Measurements from ENCODE around the gene ZNF778.
"Not testable (repeated sequence)": the region's sequence is repeated elsewhere in the genome, so short reads cannot be mapped to it uniquely, and the experiment has no call there.

Gene ZNF778

DNA sequence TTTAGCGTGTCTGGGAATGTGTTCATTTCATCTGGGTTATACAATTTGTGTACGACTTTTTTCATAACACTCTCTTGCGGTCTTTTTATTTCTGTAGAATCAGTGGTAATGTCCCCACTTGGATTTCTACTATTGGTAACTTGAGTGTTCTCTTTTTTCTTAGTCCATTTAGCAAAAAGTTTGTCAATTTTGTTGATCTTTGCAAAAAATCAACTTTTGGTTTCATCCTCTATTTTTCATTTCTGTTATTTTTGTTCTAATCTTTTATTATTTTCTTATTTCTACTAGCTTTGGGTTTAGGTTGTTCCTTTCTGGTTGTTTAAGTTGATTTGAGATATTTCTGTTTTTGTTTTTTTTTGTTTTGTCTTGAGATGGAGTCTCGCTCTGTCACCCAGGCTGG lies 9.5 kb upstream of the ZNF778 start:
- no peak for DNase-seq (ENCODE audit: low read depth)

DNA sequence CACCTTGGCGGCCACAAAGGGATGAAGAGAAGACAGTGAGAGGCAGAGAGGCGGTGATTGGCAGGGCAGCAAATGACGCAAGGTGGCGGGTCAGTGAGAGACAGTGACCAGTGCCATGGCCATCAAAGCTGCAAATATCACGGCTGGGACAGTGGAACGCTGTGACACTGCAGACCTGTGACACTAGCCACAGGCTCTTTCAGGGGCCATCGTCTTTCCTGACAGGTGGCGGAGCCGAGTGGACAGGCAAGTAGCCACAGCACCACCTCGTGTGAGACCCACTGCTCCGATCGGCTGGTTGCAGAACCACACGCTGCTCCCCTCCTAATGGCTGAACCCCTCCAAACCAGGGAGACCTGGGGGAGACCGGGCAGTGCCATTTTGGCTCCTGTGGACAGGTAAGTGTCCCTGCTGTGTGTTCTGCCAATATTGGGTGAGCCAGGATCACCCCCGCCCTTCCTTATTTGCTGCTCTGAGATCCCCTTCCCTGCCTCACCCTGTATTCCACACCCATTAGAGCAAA lies 7.9 kb upstream of the ZNF778 start:
- no peak overlapping the region for H3K4me3 ChIP-seq (ENCODE audit: low read depth, low read length)
- no peak for DNase-seq (ENCODE audit: low read depth)

More for the DNA sequence above, 9.5 kb upstream of the ZNF778 start:
- H3K4me3 ChIP-seq (ENCODE audit: low read depth, low read length), result no peak overlapping the region

DNA sequence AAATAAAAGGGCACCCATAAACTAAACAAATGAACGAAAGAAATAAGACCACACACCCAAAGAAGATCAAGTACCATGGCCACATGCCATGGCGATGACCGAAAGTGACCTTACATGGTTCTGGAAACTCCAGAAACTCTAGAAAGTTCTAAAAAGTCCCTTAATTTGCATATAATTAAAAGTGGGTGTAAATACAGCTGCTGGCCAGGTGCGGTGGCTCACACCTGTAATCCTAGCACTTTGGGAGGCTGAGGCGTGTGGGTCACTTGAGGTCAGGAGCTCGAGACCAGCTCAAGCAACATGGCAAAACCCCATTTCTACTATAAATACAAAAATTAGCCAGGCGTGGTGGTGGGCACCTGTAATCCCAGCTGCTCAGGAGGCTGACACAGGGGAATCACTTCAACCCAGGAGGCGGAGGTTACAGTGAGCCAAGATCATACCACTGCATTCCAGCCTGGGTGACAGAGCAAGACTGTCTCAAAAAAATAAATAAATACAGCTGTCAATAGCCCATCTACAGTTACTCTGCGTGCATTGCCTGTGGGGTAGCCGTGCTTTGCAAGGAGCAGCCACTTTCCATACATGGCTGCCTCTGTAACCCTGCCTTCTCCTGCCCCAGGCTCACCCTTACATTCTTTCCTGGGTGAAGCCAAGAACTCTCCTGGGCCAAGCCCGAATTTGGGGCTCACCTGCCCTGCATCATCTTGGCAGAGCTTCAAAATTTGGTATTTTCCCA lies 7.2 kb upstream of the ZNF778 start:
- H3K4me3 ChIP-seq (ENCODE audit: low read depth, low read length), result no peak overlapping the region
- DNase-seq (ENCODE audit: low read depth), result no peak

DNA sequence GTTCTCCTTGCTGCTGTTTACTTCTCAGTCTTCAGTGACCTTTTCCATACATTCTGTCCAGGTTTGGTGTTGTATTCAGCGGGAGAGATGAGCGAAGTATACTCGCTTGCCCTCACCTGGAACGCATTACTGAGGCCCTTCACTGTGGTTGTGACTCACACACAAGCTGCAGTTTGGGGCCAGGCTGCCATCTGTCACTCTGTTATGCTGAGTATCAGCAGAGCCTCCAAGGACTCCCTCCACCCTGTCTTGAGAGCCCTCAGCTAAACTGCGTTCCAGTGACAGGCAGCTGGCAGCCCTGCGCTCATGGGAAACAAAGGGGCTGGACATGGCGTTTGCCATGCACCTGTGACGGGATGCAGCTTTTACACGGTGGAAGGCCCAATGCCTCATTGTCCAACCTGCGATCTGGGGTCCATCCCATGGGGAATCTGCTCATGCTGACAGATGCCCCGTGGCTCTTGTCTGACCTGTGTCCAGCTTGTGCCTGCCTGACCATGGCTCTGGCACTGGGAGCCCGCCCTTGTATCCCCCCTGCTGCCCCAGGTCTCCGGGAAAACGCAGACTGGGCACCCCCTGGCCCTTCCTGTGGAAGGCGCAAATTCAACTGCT lies 6.5 kb upstream of the ZNF778 start:
- H3K4me3 ChIP-seq (ENCODE audit: low read depth, low read length), result no peak overlapping the region
- DNase-seq (ENCODE audit: low read depth), result no peak

DNA sequence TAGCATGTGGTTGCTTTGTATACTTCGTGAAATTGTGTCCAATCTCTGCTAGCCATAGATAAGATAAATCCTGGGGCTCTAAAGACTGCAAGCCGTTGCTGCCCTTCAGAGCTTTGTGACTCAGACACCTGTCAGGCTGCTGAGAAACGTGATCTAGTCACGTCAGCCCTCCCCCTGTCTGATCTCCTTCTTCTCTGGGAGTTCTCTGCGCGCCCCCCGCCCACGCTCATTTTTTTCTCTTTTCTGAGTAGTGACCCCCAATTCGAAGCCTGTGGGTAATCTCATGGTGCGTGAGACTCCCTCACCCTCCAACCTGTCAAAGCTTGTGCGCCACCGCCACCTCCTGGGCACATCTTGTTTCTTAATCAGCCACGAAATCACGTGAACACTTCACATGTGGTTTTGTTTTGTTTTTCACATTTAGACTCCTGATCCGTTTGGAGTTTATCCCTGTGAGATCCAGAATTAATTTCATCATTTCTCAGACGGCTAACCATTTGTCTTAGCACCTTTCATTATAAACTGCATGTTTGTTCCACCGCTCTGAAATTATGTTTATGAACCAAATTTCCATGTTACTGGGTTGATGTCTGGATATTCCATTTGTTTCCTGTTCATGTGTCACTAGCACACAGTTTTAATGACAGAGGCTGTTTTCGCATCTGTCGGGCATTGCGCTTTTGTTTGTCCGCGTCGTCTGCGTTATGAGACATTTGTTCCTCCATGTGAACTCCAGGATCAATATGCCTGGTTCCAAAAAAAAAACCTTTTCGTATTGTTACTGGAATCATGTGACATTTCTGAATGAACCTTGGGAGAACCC lies 977 bp upstream of the ZNF778 start:
- H3K4me3 ChIP-seq (ENCODE audit: low read depth, low read length), result peak overlapping the region; percentile 97

DNA sequence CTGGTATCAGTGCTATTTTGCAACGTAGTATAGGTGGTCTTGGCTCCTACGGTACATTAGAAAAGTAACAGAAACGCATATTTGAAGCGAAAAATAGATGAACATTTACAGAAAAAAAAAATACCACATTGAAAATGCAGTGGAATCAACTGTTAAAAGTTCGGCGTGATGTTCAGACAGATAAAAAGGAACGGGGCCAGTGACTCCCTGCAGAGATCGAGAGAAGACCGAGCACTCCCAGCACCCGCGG lies 440 bp upstream of the ZNF778 start:
- peak overlapping the region; percentile 97 for H3K4me3 ChIP-seq (ENCODE audit: low read depth, low read length)
- no peak for DNase-seq (ENCODE audit: low read depth)

More for the DNA sequence above, 977 bp upstream of the ZNF778 start:
- DNase-seq (ENCODE audit: low read depth), result no peak

DNA sequence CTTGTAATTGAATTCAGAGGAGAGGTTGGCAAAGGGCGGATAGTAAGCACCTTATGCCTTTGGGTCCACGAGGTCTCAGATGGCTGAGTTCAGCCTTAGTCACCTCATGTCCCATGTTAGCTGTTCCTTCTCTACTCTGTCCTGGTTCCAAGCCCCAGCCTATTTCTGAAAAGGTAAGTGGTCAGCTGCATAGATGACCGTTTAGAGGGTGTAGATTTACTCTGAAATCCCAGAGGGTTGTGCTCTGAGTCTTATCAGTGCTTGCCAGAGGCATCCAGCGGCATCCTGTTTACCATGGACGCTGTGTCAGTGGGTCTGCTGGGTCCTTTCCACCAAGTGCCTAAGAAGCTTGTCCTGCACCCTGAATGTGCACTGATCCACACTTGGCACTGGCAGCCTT lies 1.9 kb downstream of the ZNF778 start:
- no peak for DNase-seq (ENCODE audit: low read depth)
- H3K4me3 ChIP-seq (ENCODE audit: low read depth, low read length), result no peak overlapping the region

GRCh38 chr16:89221604-89222003 lies 4.1 kb downstream of the ZNF778 start:
- no peak for DNase-seq (ENCODE audit: low read depth)
- no peak overlapping the region for H3K4me3 ChIP-seq (ENCODE audit: low read depth, low read length)

DNA sequence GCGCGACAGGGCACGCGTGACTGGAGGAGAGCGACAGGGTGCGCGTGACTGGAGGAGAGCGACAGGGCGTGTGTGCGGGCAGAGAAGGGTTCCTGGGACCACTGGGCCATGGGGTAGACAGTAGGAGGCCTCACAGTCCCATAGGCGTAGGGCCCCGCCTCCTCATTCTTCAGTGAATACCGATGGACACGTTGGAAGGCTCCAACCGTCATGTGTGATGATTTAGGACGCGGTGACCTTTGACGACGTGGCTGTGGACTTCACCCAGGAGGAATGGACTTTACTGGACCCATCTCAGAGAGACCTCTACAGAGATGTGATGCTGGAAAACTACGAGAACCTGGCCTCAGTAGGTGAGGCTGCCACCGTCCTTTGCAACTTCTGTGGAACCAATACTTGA lies 5.4 kb downstream of the ZNF778 start:
- H3K4me3 ChIP-seq (ENCODE audit: low read depth, low read length), result no peak overlapping the region
- DNase-seq (ENCODE audit: low read depth), result no peak

- DNase-seq (ENCODE audit: low read depth), result no peak
- H3K4me3 ChIP-seq (ENCODE audit: low read depth, low read length), result no peak overlapping the region
These were observed 7.2 kb downstream of the ZNF778 start for GRCh38 chr16:89224665-89225064.

GRCh38 chr16:89230255-89230654 lies 12.8 kb downstream of the ZNF778 start:
- DNase-seq (ENCODE audit: low read depth), result peak; percentile 24
- no peak overlapping the region for H3K4me3 ChIP-seq (ENCODE audit: low read depth, low read length)

GRCh38 chr16:89232107-89232506 lies 14.6 kb downstream of the ZNF778 start:
- no peak for DNase-seq (ENCODE audit: low read depth)
- H3K4me3 ChIP-seq (ENCODE audit: low read depth, low read length), result no peak overlapping the region

DNA sequence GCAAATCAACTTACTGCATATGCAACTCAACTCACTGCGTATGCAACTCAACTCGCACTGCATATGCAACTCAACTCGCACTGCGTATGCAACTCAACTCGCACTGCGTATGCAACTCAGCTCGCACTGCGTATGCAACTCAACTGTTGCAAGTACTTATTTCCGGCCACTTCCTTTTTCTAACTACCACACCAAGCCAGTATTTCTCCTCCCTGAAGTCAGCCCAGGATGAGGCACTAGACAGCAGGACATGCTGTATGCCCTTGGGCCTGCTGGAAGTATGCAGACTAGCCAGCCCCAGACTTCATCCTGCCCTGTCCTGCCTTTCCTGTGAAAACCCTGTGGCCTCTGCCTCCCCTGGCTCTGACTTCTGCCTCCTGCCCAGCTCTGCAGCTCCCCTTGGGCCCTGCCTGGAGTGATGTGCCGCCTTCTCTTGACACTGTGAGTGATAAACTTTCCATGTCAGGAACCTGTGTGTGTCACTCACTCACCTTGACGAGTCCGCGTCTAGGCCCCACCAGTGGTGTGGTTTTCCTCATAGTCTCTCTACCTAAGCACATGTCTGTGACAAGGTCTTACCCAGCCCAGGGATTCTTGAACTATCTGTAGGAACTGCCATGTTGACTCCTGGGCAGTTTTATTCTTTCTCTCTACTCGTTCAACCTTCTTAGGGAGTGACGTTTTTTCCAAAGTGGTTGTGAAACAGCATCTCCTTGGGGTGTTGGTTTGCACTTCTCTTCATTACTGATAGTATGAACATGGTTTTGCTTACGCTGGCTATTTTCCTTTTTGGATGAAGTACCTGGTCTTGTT lies 16.4 kb downstream of the ZNF778 start:
- DNase-seq (ENCODE audit: low read depth), result no peak

GRCh38 chr16:89237733-89238132 lies 20.2 kb downstream of the ZNF778 start:
- no peak for DNase-seq (ENCODE audit: low read depth)

More for the DNA sequence above, 16.4 kb downstream of the ZNF778 start:
- H3K4me3 ChIP-seq (ENCODE audit: low read depth, low read length), result no peak overlapping the region

DNA sequence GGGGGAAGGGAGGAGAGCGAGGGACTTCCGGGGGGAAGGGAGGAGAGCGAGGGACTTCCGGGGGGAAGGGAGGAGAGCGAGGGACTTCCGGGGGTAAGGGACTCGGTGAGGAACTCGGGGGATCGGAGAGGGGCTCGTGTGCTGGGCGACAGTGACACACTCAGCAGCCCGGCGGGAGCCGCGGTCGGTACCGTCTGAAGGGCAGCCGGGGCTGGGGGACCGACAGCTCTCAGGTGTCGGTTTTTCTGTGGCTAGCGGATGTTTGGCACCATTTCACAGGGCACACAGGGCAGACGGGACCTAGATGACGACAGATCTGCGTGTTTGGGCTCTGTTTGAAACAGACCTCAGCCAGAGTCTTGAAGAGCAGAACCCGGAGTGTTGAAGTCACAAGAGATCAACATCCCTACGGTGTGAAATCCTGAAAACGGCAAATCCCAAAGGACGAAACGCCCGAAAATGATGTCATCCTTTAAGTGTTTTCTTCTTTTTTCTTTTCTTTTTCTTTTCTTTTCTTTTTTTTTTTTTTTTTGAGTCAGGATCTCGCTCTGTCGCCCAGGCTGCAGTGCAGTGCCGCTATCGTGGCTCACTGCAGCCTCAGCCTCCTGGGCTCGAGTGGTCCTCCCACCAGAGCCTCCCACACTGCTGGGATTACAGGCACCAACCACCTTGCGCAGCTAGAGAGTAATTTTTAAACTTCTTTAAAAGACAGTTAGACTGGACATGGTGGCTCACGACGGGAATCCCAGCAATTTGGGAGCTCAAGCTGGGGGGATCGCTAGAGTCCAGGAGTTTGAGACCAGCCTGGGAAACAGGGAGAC lies 23.9 kb downstream of the ZNF778 start:
- peak overlapping the region; percentile 87 for H3K4me3 ChIP-seq (ENCODE audit: low read depth, low read length)
- peak; percentile 31 for DNase-seq (ENCODE audit: low read depth)

More at GRCh38 chr16:89237733-89238132, 20.2 kb downstream of the ZNF778 start:
- H3K4me3 ChIP-seq (ENCODE audit: low read depth, low read length), result no peak overlapping the region

GRCh38 chr16:89242795-89243200 lies 25.3 kb downstream of the ZNF778 start:
- no peak for DNase-seq (ENCODE audit: low read depth)
- no peak overlapping the region for H3K4me3 ChIP-seq (ENCODE audit: low read depth, low read length)

DNA sequence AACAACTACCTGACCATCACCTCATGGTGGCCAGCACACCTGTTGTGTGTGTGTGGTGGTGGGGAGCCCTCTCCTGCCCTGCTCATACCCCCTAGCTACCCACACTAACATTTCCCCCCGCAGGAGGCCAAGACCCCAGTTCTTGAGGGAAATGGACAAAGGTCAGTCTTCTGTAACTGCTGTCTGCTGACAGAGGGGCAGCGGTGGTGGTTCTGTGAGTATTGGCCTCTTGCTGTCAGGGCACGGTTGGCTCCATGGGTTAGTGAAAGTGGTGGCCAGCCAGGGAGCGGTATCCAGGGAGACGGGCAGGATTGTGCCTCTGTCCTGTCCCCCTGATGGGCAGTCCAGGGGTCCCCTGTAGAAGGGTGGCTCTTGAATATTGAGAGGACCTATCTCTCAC lies 26.2 kb downstream of the ZNF778 start:
- no peak overlapping the region for H3K4me3 ChIP-seq (ENCODE audit: low read depth, low read length)
- no peak for DNase-seq (ENCODE audit: low read depth)

DNA sequence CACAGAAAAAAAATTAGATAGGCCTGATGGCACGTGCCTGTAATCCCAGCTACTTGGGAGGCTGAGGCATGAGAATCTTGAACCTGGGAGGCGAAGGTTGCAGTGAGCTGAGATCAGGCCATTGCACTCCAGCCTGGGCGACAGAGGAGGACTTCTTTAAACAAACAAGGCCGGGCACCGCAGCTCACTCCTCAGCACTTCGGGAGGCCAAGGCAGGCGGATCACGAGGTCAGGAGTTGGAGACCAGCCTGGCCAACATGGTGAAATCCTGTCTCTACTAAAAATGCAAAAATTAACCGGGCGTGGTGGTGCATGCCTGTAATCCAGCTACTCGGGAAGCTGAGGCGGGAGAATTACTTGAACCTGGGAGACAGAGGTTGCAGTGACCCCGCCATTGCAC lies 26.8 kb downstream of the ZNF778 start:
- H3K4me3 ChIP-seq (ENCODE audit: low read depth, low read length); DNase-seq (ENCODE audit: low read depth): not testable (repeated sequence)

GRCh38 chr16:89244754-89245153 lies 27.3 kb downstream of the ZNF778 start:
- no peak for DNase-seq (ENCODE audit: low read depth)
- H3K4me3 ChIP-seq (ENCODE audit: low read depth, low read length), result no peak overlapping the region

Measured in skeletal muscle cell (primary cell).